HCT116 (cell line): Measurements from ENCODE around the gene ASPRV1. TPM values are rescaled to one million over a fixed set of nuclear protein-coding genes. Genes with fewer than 3 reads are reported as not detected.

Source experiments
- ATAC-seq: fragments of 200-7000 bp; cut with Tn5 transposase; 2 replicates; pipeline ENCODE4 v1.9.1; 2020; ENCODE audit warnings: mild to moderate bottlenecking, moderate library complexity
- BruUV-seq: library from RNA; stranded (reverse); fragments of 400-500 nt; replicated peaks from 2 replicates; lab custom pipeline; 2021; lab: Mats Ljungman, UMichigan
- CTCF ChIA-PET: fragments of 300-600 bp; sonication (Branson Sonifier 250); formaldehyde crosslinking; loops from one replicate; lab custom pipeline; 2021; ENCODE audit warnings: antibody characterized with exemption; lab: Charles Lee
- POLR2A ChIA-PET: fragments of 300-600, 350-600 bp; sonication (Branson Sonifier 250); formaldehyde crosslinking; loops from one replicate; lab custom pipeline; 2021; ENCODE audit warnings: antibody characterized with exemption; lab: Charles Lee
- RAD21 ChIA-PET, 2 experiments: fragments of 300-600 bp; sonication (Branson Sonifier 250); formaldehyde crosslinking; loops; one replicate each; lab custom pipeline; 2023; ENCODE audit warnings: low total read pairs in 2 of 2; ENCODE audit not compliant: uncharacterized antibody in 2 of 2, unreplicated experiment in 2 of 2, low non-redundant PET in 1 of 2; lab: Charles Lee
- DNase-seq: peaks from one replicate; pipeline ENCODE4 v3.0.0-alpha.2; 2010; ENCODE audit warnings: low read depth, low spot score
- H2AFZ ChIP-seq: fragments of 200-600 bp; shearing (Covaris generic), sonication (generic); 2 replicates; pipeline ENCODE4 v1.6.1; 2017; ENCODE audit warnings: low read depth, mixed run types, mixed read lengths, antibody characterized with exemption, low read length; ENCODE audit not compliant: poor library complexity, severe bottlenecking
- H3K27ac ChIP-seq: 2 replicates; pipeline ENCODE4 v1.5.1; 2012; ENCODE audit warnings: low read depth, low read length
- H3K27me3 ChIP-seq: fragments of 200-600 bp; sonication (generic); 2 replicates; pipeline ENCODE4 v1.6.1; 2016; ENCODE audit warnings: mixed run types, low read length, mixed read lengths; ENCODE audit not compliant: insufficient read depth
- H3K36me3 ChIP-seq, 2 experiments: fragments of 200-500 bp in 1 of 2; fragments of 200-600 bp in 1 of 2; sonication (Bioruptor generic) in 1 of 2; sonication (generic) in 1 of 2; 2 replicates each; pipeline versions ENCODE4 v1.5.1 to v1.6.1; 2014 to 2016; ENCODE audit warnings: low read length in 2 of 2, inconsistent platforms in 1 of 2, mixed read lengths in 1 of 2, mixed run types in 1 of 2; ENCODE audit not compliant: insufficient read depth in 2 of 2, control insufficient read depth in 1 of 2
- H3K4me1 ChIP-seq, 2 experiments: fragments of 200-600 bp in 1 of 2; sonication (generic) in 1 of 2; 2 replicates each; pipeline versions ENCODE4 v1.5.1 to v1.6.1; 2012 to 2017; ENCODE audit warnings: low read length in 2 of 2, inconsistent platforms in 1 of 2, mild to moderate bottlenecking in 1 of 2, mixed read lengths in 1 of 2, mixed run types in 1 of 2, moderate library complexity in 1 of 2; ENCODE audit not compliant: insufficient read depth in 2 of 2, control insufficient read depth in 1 of 2
- H3K4me2 ChIP-seq: fragments of 200-600 bp; sonication (generic); 2 replicates; pipeline ENCODE4 v1.6.1; 2017; ENCODE audit warnings: mixed run types, low read length, mixed read lengths
- H3K4me3 ChIP-seq, 2 experiments: fragments of 200-600 bp in 1 of 2; sonication (generic) in 1 of 2; replicated peaks in 1 of 2; 2 replicates each; pipeline ENCODE4 v1.5.1; 2011 to 2016; ENCODE audit warnings: low read length in 2 of 2, control low read depth in 1 of 2, low read depth in 1 of 2, mild to moderate bottlenecking in 1 of 2, mixed read lengths in 1 of 2, mixed run types in 1 of 2
- H3K79me2 ChIP-seq: fragments of 200-600 bp; sonication (generic); 2 replicates; pipeline ENCODE4 v1.6.1; 2017; ENCODE audit warnings: mild to moderate bottlenecking, mixed run types, low read length, moderate library complexity, mixed read lengths; ENCODE audit not compliant: insufficient read depth
- H3K9ac ChIP-seq: fragments of 200-600 bp; sonication (generic); 2 replicates; pipeline ENCODE4 v1.6.1; 2016; ENCODE audit warnings: low read length, mixed read lengths
- H3K9me2 ChIP-seq: fragments of 200-600 bp; sonication (generic), shearing (Covaris generic); 2 replicates; pipeline ENCODE4 v1.6.1; 2017; ENCODE audit warnings: mixed run types, mild to moderate bottlenecking, moderate library complexity; ENCODE audit not compliant: insufficient read depth
- H3K9me3 ChIP-seq, 2 experiments: fragments of 200-500 bp in 1 of 2; fragments of 200-600 bp in 1 of 2; sonication (Bioruptor generic) in 1 of 2; sonication (generic) in 1 of 2; 2 replicates each; pipeline ENCODE4 v1.6.1; 2014 to 2017; ENCODE audit warnings: low read length in 2 of 2, mixed read lengths in 2 of 2, inconsistent platforms in 1 of 2, low read depth in 1 of 2, mild to moderate bottlenecking in 1 of 2, mixed run types in 1 of 2, moderate library complexity in 1 of 2; ENCODE audit not compliant: control insufficient read depth in 1 of 2, insufficient read depth in 1 of 2
- H4K20me1 ChIP-seq: fragments of 200-600 bp; sonication (generic), shearing (Covaris generic); 2 replicates; pipeline ENCODE4 v1.6.1; 2017; ENCODE audit warnings: mixed run types, mild to moderate bottlenecking, moderate library complexity; ENCODE audit not compliant: insufficient read depth
- CBX3 ChIP-seq: IDR thresholded peaks from 2 replicates; pipeline ENCODE4 v1.6.1; 2012; ENCODE audit warnings: low read depth
- CEBPB ChIP-seq: IDR thresholded peaks from 2 replicates; pipeline ENCODE4 v1.6.1; 2012; ENCODE audit warnings: low read depth
- ELF1 ChIP-seq: IDR thresholded peaks from 2 replicates; pipeline ENCODE4 v1.6.1; 2012; ENCODE audit warnings: low read depth, borderline replicate concordance
- EZH2 ChIP-seq: fragments of 200-600 bp; sonication (generic); IDR thresholded peaks from 2 replicates; pipeline ENCODE4 v1.6.1; 2017; ENCODE audit warnings: antibody characterized with exemption, mixed run types
- EZH2phosphoT487 ChIP-seq: fragments of 200-600 bp; IDR thresholded peaks from 2 replicates; pipeline ENCODE4 v1.6.1; 2018; ENCODE audit warnings: antibody characterized with exemption, borderline replicate concordance
- FOSL1 ChIP-seq: IDR thresholded peaks from 2 replicates; pipeline ENCODE4 v1.6.1; 2012; ENCODE audit warnings: low read depth
- JUND ChIP-seq: IDR thresholded peaks from 2 replicates; pipeline ENCODE4 v1.6.1; 2012
- POLR2A ChIP-seq: IDR thresholded peaks from 2 replicates; pipeline ENCODE4 v1.7.0; 2011; ENCODE audit warnings: borderline replicate concordance; ENCODE audit not compliant: insufficient read depth, insufficient read length; ENCODE audit errors: extremely low read depth
- SIN3A ChIP-seq: IDR thresholded peaks from 2 replicates; pipeline ENCODE4 v1.6.1; 2012; ENCODE audit warnings: low read depth
- SP1 ChIP-seq: IDR thresholded peaks from 2 replicates; pipeline ENCODE4 v1.6.1; 2012; ENCODE audit warnings: low read depth
- SRF ChIP-seq: IDR thresholded peaks from 2 replicates; pipeline ENCODE4 v1.6.1; 2012; ENCODE audit warnings: low read depth
- TCF7L2 ChIP-seq: IDR thresholded peaks from 2 replicates; pipeline ENCODE4 v1.7.0; 2011; ENCODE audit warnings: borderline replicate concordance, inconsistent platforms; ENCODE audit not compliant: insufficient read depth, insufficient read length; ENCODE audit errors: extremely low read depth
- YY1 ChIP-seq: IDR thresholded peaks from 2 replicates; pipeline ENCODE4 v1.6.1; 2011; ENCODE audit warnings: low read length, low read depth, moderate library complexity, mild to moderate bottlenecking; ENCODE audit not compliant: insufficient replicate concordance; ENCODE audit errors: extremely low read depth
- ZNF274 ChIP-seq: fragments of 200-500 bp; sonication (Bioruptor generic); IDR thresholded peaks from 2 replicates; pipeline ENCODE4 v1.6.1; 2014; ENCODE audit warnings: mild to moderate bottlenecking, low read depth, low read length, inconsistent platforms
- intact Hi-C: fragments of 100-400 bp; cut with micrococcal nuclease; formaldehyde crosslinking; loops from 2 replicates; pipeline ENCODE4 v1.10.0; 2022
- total RNA-seq: library from RNA; stranded (reverse); gene quantifications from one replicate; pipeline ENCODE4 v1.2.1, GENCODE V29; 2021; ENCODE audit not compliant: unreplicated experiment
- TF ChIP-seq, protein P1 (sequence below): IDR thresholded peaks from 2 replicates; pipeline ENCODE4 v1.6.1; 2012
- TF ChIP-seq, protein P2 (sequence below): IDR thresholded peaks from 2 replicates; pipeline ENCODE4 v1.6.1; 2011; ENCODE audit warnings: mild to moderate bottlenecking, low read length, moderate library complexity; ENCODE audit not compliant: insufficient replicate concordance; ENCODE audit errors: extremely low read depth
- TF ChIP-seq, protein P3 (sequence below), 3 experiments: fragments of 200-600 bp in 1 of 3; sonication (generic) in 1 of 3; IDR thresholded peaks in 2 of 3; conservative IDR thresholded peaks in 1 of 3; 2 replicates each; pipeline ENCODE4 v1.5.1; 2012 to 2017; ENCODE audit warnings: low read depth in 2 of 3, low read length in 2 of 3, antibody characterized with exemption in 1 of 3, borderline replicate concordance in 1 of 3, control low read depth in 1 of 3, mild to moderate bottlenecking in 1 of 3, mixed read lengths in 1 of 3, mixed run types in 1 of 3, moderate library complexity in 1 of 3; ENCODE audit not compliant: insufficient read depth in 1 of 3
- TF ChIP-seq, protein P4 (sequence below): IDR thresholded peaks from 2 replicates; pipeline ENCODE4 v1.6.1; 2012; ENCODE audit warnings: low read depth

Gene ASPRV1
- total RNA-seq, 1 experiment from 2014 or later = 1.1 TPM

DNA sequence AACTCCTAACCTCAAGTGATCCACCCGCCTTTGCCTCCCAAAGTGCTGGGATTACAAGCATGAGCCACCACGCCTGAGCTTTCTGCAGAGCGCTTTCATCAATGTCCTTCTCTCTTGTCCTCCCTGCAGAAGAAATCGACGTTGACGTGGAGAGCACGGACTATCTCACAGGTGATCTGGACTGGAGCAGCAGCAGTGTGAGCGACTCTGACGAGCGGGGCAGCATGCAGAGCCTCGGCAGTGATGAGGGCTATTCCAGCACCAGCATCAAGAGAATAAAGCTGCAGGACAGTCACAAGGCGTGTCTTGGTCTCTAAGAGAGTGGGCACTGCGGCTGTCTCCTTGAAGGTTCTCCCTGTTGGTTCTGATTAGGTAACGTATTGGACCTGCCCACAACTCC, 23.5 kb downstream of the ASPRV1 start:
- no TSS peak for BruUV-seq
- TF ChIP-seq TCF7L2 (no peak), ELF1 (no peak), EZH2phosphoT487 (no peak), EZH2 (no peak), POLR2A (no peak), YY1 (no peak), ZNF274 (no peak), FOSL1 (no peak), JUND (no peak), CBX3 (no peak), SP1 (no peak), SIN3A (no peak), SRF (no peak), CEBPB (no peak)
- TF ChIP-seq, protein P1, sequence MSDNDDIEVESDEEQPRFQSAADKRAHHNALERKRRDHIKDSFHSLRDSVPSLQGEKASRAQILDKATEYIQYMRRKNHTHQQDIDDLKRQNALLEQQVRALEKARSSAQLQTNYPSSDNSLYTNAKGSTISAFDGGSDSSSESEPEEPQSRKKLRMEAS = no peak
- TF ChIP-seq, protein P2, sequence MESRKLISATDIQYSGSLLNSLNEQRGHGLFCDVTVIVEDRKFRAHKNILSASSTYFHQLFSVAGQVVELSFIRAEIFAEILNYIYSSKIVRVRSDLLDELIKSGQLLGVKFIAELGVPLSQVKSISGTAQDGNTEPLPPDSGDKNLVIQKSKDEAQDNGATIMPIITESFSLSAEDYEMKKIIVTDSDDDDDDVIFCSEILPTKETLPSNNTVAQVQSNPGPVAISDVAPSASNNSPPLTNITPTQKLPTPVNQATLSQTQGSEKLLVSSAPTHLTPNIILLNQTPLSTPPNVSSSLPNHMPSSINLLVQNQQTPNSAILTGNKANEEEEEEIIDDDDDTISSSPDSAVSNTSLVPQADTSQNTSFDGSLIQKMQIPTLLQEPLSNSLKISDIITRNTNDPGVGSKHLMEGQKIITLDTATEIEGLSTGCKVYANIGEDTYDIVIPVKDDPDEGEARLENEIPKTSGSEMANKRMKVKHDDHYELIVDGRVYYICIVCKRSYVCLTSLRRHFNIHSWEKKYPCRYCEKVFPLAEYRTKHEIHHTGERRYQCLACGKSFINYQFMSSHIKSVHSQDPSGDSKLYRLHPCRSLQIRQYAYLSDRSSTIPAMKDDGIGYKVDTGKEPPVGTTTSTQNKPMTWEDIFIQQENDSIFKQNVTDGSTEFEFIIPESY = no peak
- TF ChIP-seq, protein P3, sequence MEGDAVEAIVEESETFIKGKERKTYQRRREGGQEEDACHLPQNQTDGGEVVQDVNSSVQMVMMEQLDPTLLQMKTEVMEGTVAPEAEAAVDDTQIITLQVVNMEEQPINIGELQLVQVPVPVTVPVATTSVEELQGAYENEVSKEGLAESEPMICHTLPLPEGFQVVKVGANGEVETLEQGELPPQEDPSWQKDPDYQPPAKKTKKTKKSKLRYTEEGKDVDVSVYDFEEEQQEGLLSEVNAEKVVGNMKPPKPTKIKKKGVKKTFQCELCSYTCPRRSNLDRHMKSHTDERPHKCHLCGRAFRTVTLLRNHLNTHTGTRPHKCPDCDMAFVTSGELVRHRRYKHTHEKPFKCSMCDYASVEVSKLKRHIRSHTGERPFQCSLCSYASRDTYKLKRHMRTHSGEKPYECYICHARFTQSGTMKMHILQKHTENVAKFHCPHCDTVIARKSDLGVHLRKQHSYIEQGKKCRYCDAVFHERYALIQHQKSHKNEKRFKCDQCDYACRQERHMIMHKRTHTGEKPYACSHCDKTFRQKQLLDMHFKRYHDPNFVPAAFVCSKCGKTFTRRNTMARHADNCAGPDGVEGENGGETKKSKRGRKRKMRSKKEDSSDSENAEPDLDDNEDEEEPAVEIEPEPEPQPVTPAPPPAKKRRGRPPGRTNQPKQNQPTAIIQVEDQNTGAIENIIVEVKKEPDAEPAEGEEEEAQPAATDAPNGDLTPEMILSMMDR (IDR thresholded peaks at IDR 0.05 in 2 of 3, conservative IDR thresholded peaks at IDR 0.05 in 1 of 3; ENCODE audit: borderline replicate concordance in 1 of 3, insufficient read depth in 1 of 3, low read depth in 2 of 3, low read length in 2 of 3) = no peak
- TF ChIP-seq, protein P4, sequence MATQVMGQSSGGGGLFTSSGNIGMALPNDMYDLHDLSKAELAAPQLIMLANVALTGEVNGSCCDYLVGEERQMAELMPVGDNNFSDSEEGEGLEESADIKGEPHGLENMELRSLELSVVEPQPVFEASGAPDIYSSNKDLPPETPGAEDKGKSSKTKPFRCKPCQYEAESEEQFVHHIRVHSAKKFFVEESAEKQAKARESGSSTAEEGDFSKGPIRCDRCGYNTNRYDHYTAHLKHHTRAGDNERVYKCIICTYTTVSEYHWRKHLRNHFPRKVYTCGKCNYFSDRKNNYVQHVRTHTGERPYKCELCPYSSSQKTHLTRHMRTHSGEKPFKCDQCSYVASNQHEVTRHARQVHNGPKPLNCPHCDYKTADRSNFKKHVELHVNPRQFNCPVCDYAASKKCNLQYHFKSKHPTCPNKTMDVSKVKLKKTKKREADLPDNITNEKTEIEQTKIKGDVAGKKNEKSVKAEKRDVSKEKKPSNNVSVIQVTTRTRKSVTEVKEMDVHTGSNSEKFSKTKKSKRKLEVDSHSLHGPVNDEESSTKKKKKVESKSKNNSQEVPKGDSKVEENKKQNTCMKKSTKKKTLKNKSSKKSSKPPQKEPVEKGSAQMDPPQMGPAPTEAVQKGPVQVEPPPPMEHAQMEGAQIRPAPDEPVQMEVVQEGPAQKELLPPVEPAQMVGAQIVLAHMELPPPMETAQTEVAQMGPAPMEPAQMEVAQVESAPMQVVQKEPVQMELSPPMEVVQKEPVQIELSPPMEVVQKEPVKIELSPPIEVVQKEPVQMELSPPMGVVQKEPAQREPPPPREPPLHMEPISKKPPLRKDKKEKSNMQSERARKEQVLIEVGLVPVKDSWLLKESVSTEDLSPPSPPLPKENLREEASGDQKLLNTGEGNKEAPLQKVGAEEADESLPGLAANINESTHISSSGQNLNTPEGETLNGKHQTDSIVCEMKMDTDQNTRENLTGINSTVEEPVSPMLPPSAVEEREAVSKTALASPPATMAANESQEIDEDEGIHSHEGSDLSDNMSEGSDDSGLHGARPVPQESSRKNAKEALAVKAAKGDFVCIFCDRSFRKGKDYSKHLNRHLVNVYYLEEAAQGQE = no peak
- Histone ChIP-seq H3K4me3 (no peak overlapping the region), H3K4me1 (peaks cover 0 to 9% of the 10 kb centered on the region in 2 experiments; a peak in 1 of 4 replicates), H3K36me3 (no peaks in the 10 kb centered on the region; a peak in 1 of 4 replicates), H2AFZ (no peak overlapping the region), H3K9me2 (no peaks in the 10 kb centered on the region), H3K9ac (no peak overlapping the region), H3K27me3 (no peaks in the 10 kb centered on the region), H3K4me2 (no peak overlapping the region), H3K9me3 (no peaks in the 10 kb centered on the region), H3K27ac (no peak overlapping the region), H3K79me2 (no peaks in the 10 kb centered on the region), H4K20me1 (no peaks in the 10 kb centered on the region)
- ChIA-PET CTCF (no interaction called here), RAD21 (no interaction called here), POLR2A (no interaction called here)
- intact Hi-C loops = no loop called here
- DNase-seq (no peak), ATAC-seq (no peak)
